Dedifferentiated amniotic fluid mesenchymal stem cell (primary cell): Measurements from ENCODE around the gene TTLL7.

Experiments
- DNase-seq: peaks from one replicate; pipeline ENCODE4 v3.0.0-alpha.2; 2016; ENCODE audit errors: extremely low spot score

The TTLL7 gene

DNA sequence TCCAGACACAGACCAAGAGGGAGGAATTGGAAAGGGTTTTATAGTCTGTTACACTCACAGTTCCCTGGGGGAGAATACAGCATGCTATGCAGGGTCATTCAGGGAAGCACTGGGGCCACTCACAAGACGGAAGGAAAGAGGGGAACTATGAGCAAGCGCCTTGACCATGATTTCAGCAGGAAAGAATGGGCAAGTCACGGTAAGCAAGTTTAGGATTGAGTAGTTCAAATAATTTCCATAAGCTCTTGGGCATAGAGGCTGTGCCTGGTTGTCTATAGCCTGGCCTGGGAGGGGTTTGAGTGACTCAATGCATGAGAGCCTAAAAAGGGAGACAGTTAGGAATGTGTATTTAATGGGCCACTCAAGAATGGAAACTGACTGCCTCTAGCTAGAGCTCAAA is 176.7 kb downstream of the TTLL7 start:
- DNase-seq = no peak

DNA sequence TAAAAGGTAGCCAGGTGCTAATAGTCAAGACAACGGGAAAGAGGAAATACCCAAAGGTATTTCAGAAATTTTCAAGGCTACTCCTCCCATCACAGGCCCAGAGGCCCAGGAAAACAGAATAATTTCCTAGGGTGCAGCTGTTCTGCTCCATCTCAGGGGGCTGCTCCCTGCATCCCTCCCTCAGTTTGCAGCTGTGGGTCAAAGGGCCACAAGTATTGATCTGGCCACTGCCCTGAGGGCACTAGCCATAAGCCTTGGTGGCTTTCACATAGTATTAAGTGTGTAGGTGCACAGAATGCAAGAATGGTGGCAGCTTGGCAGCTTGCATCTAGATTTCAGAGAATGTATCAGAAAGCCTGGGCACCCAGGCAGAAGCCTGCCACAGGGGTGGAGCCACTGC is 179.5 kb downstream of the TTLL7 start:
- no peak for DNase-seq

- DNase-seq = peak; percentile 33
These were observed 180.0 kb downstream of the TTLL7 start for GRCh38 chr1:83818916-83819315.

GRCh38 chr1:83816836-83817235 is 182.1 kb downstream of the TTLL7 start:
- no peak for DNase-seq

DNA sequence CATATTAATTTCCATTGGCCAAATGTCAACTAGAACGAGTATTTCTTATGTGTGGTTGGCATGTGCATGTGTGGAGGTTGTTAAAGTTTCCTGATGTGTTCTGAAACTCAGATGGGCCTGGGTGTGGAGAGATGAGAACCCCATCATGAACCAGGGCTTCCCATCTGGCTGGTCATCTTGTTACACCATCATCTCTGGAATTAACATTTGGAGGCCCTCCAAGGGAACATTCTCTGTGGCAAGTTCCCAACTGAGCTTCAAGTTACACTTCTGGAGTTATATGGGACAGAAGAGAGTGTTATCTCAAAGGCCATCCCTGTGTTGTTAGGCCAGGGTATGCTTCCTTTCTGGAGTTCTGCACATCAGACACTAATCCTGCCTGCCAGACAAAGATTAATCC is 183.6 kb downstream of the TTLL7 start:
- DNase-seq = peak; percentile 72
